Astrocyte of the spinal cord (primary cell): Measurements from ENCODE around the gene SUMO1.

Experiments
- DNase-seq: peaks from one replicate; pipeline ENCODE4 v3.0.0; 2011; ENCODE audit warnings: low read depth, low spot score
- H3K4me3 ChIP-seq: 2 replicates; pipeline ENCODE4 v1.5.1; 2011; ENCODE audit warnings: low read depth, mild to moderate bottlenecking, low read length, moderate library complexity
- in situ Hi-C: cut with HindIII; loops from 2 replicates; pipeline ENCODE4 v1.10.0; 2017; ENCODE audit warnings: low sequenced_read_pairs
- TF ChIP-seq, protein P1 (sequence below): IDR thresholded peaks from 2 replicates; pipeline ENCODE4 v1.5.1; 2012; ENCODE audit warnings: low read depth, mild to moderate bottlenecking, low read length, inconsistent platforms

SUMO1 gene

DNA sequence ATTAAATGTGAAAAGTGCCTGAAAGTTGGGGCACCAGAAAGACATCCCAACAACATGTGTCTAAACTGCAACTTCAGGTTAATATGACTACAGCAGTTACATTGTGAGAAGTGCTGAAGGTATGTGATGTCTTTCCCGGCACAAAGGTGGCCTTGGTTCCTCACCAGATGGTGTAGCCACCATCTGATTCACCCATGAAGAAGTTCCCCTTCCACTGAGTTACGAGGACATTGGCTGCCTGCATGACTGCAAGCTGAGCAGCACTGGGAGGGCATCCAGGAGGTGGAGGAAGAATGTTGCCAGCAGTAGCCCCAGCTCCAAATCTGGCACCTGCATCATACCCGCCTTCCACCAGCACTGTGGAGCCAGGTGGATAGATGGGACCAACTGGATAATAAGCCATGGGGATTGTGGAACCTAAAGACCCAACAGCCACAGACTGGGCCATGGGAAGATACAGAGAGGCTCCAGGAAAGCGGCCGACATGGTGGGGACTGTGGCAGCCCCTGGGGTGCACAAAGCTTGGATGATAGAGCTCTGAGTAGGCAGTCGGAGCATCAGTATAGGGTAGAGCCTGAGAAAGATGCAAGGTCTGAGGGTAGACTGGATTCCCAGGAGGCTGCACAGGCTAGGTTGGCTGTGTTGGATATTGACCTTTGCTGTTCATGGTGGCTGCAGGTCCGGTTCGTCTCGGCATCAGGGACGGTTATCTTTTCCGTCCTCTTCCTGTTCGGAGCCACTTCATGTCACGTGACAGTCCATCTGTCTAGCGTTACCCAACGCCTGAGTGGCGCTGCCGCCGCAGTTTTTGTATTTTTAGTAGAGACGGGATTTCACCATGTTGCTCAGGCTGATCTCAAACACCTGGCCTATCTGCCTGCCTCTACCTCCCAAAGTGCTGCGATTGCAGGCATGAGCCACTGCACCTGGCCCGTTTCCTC, 36.9 kb downstream of the SUMO1 start:
- in situ Hi-C loops, result no loop called here
- DNase-seq, result no peak
- TF ChIP-seq, protein P1, sequence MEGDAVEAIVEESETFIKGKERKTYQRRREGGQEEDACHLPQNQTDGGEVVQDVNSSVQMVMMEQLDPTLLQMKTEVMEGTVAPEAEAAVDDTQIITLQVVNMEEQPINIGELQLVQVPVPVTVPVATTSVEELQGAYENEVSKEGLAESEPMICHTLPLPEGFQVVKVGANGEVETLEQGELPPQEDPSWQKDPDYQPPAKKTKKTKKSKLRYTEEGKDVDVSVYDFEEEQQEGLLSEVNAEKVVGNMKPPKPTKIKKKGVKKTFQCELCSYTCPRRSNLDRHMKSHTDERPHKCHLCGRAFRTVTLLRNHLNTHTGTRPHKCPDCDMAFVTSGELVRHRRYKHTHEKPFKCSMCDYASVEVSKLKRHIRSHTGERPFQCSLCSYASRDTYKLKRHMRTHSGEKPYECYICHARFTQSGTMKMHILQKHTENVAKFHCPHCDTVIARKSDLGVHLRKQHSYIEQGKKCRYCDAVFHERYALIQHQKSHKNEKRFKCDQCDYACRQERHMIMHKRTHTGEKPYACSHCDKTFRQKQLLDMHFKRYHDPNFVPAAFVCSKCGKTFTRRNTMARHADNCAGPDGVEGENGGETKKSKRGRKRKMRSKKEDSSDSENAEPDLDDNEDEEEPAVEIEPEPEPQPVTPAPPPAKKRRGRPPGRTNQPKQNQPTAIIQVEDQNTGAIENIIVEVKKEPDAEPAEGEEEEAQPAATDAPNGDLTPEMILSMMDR, result no peak
- H3K4me3 ChIP-seq, result no peak overlapping the region

DNA sequence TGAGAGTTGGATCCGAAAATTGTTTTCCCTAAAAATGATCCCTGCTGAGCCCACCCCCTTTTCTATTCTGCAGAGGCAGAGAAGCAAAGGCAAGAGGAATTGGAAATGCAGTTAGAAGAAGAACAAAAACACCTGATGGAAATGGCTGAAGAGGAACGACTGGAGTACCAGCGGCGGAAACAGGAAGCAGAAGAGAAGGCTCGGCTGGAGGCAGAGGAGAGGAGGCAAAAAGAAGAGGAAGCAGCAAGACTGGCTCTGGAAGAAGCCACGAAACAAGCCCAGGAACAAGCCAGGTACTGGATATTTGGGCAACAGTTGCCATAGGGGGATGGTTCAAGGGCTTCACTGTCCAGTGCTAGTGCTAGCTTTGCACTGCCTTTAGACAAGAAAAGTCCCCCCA, 41.7 kb downstream of the SUMO1 start:
- no peak overlapping the region for H3K4me3 ChIP-seq
- in situ Hi-C loops, result no loop called here
- TF ChIP-seq, protein P1, result no peak
- DNase-seq, result no peak

DNA sequence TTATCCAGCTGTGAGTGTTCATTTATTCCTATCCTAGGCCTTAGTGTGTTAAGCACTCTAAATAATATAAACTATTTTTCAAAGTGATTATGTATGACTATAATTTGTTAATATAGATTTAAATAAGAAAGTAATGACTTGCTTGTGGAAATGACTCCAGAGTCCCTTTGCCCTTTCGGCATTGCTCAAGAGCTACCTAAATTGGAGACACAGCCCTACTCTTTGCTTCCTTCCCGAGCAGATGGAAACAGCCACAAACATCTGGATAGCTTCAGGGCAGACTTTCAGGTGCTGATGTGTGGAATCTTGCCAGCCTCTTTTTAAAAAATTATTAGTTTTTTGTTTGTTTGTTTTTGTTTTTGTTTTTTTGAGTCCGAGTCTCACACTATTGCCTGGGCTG, 44.0 kb downstream of the SUMO1 start:
- in situ Hi-C loops, result no loop called here
- DNase-seq, result no peak
- TF ChIP-seq, protein P1, result no peak
- no peak overlapping the region for H3K4me3 ChIP-seq

DNA sequence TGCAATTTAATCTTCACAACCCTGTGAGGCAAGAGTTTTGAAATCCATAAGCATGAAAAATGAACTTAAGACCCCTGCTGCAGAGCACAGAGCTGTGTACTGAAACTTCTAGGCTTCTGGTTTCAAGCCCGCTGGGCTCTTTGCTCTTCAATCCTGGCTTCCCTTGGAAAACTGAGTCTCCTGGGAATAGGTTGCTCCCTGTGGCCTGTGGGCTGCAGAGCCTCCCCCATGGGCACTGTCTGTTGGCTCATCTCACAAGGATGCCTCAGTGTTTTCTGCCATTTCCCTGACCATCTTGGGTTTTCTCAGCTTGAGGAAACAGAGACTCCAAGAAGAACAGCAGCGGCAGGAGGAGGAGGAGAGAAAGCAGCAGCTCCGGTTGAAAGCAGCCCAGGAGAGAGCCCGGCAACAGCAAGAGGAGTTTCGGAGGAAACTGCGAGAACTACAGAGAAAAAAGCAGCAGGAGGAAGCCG, 44.5 kb downstream of the SUMO1 start:
- H3K4me3 ChIP-seq, result no peak overlapping the region
- in situ Hi-C loops, result no loop called here
- TF ChIP-seq, protein P1, result no peak
- DNase-seq, result no peak

DNA sequence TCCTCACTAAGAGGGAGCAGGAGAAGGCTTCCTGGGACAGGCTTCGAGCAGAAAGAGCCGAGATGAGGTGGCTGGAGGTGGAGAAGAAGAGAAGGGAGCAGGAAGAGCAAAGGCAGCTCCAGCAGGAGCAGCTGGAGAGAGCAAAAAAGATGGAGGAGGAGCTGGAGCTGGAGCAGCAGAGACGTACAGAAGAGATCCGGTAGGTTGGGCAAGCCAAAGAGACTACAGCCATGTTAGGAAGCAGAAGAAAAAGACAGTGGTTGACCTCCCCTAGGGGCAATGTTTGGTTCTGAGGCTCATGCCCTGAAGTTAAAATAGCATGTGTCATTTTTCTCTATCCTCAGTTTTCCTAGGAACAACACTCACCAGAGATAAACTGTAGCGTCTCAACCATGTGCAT, 45.1 kb downstream of the SUMO1 start:
- in situ Hi-C loops, result no loop called here
- DNase-seq, result no peak

DNA sequence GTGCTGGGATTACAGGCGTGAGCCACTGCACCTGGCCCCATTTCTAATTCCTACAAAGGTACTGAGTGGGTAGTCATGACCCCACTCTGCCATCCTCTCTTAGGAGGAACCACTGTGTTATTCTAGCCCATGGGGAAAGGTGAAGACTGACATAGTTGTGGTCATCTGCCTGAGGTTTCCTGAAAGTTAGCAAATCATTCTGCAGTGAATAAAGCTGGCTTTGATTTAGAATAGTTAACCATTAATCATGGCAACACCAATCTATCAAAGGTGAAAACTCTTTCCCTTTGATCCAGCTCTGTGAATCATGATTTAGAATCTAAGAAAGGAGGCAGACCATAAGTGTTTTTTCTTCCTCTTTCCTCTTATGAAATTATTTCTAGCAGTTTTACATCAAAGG, 50.8 kb downstream of the SUMO1 start:
- in situ Hi-C loops, result no loop called here
- no peak overlapping the region for H3K4me3 ChIP-seq
- TF ChIP-seq, protein P1, result no peak
- no peak for DNase-seq

More for the DNA sequence above, 45.1 kb downstream of the SUMO1 start:
- TF ChIP-seq, protein P1, result no peak
- H3K4me3 ChIP-seq, result no peak overlapping the region
